ENCODE results near the gene NUDT9.
"Not testable (repeated sequence)": the region's sequence is repeated elsewhere in the genome, so short reads cannot be mapped to it uniquely, and the experiment has no call there.

Gene NUDT9

DNA sequence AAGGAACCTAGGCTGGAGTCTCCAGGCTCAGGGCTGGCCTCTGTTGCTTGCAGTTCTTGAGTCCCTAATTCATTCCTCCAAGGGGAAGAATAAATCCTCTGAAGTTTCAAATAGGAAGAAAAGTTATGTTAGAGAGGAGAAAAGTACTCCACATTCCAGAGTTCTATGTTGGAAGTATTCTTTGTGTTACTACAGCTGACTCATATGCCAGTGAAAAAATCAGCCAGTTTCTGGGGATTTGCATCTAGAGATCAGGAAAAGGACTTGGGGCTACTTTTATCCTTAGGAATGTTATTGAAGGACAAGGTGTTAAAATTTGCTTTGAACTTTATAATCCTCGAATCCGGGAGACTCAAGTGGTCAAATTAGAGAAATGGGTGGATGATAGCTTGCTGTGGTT lies 11.7 kb upstream of the NUDT9 start:
- H3K4me3 ChIP-seq (ENCODE audit: low read depth, low read length) = no peak overlapping the region
- TF ChIP-seq CTCF (IDR thresholded peaks at IDR 0.05; ENCODE audit: insufficient read depth, low read depth, low read length, missing control alignments) = no peak
- DNase-seq (ENCODE audit: low read depth) = no peak

DNA sequence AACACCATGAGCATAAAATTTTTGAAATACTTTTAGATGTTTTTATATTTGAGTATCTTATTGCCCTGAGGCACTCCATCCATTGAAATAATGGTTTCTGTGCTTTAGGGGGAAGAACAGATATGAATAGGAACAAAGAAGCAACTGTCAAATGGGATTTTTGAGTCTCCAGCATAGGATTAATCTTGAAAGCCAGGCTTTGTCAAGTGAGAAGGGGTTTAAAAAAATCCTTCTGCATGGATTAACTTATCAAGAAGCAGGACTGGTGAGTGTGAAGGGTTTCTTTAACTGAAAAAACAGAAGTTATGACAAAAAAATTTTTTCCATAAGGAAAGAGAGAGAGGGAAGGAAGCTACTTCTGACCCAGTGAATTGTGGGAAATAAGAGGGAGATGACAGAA lies 7.6 kb upstream of the NUDT9 start:
- no peak for TF ChIP-seq CTCF (IDR thresholded peaks at IDR 0.05; ENCODE audit: insufficient read depth, low read depth, low read length, missing control alignments)
- no peak overlapping the region for H3K4me3 ChIP-seq (ENCODE audit: low read depth, low read length)
- DNase-seq (ENCODE audit: low read depth) = no peak

- H3K4me3 ChIP-seq (ENCODE audit: low read depth, low read length) = no peak overlapping the region
- no peak for TF ChIP-seq CTCF (IDR thresholded peaks at IDR 0.05; ENCODE audit: insufficient read depth, low read depth, low read length, missing control alignments)
- no peak for DNase-seq (ENCODE audit: low read depth)
Measured at GRCh38 chr4:87416965-87417364, 5.4 kb upstream of the NUDT9 start.

GRCh38 chr4:87418410-87418809 lies 4.0 kb upstream of the NUDT9 start:
- DNase-seq (ENCODE audit: low read depth); H3K4me3 ChIP-seq (ENCODE audit: low read depth, low read length): not testable (repeated sequence)

- H3K4me3 ChIP-seq (ENCODE audit: low read depth, low read length) = no peak overlapping the region
- TF ChIP-seq CTCF (IDR thresholded peaks at IDR 0.05; ENCODE audit: insufficient read depth, low read depth, low read length, missing control alignments) = no peak
- no peak for DNase-seq (ENCODE audit: low read depth)
Measured at GRCh38 chr4:87419578-87420249, 2.7 kb upstream of the NUDT9 start.

- no peak for DNase-seq (ENCODE audit: low read depth)
- TF ChIP-seq CTCF (IDR thresholded peaks at IDR 0.05; ENCODE audit: insufficient read depth, low read depth, low read length, missing control alignments) = no peak
- no peak overlapping the region for H3K4me3 ChIP-seq (ENCODE audit: low read depth, low read length)
Measured at GRCh38 chr4:87420276-87420830, 2.0 kb upstream of the NUDT9 start.

- no peak for TF ChIP-seq CTCF (IDR thresholded peaks at IDR 0.05; ENCODE audit: insufficient read depth, low read depth, low read length, missing control alignments)
- peak; percentile 59 for DNase-seq (ENCODE audit: low read depth)
Measured at GRCh38 chr4:87423317-87424098, 1.1 kb downstream of the NUDT9 start.

DNA sequence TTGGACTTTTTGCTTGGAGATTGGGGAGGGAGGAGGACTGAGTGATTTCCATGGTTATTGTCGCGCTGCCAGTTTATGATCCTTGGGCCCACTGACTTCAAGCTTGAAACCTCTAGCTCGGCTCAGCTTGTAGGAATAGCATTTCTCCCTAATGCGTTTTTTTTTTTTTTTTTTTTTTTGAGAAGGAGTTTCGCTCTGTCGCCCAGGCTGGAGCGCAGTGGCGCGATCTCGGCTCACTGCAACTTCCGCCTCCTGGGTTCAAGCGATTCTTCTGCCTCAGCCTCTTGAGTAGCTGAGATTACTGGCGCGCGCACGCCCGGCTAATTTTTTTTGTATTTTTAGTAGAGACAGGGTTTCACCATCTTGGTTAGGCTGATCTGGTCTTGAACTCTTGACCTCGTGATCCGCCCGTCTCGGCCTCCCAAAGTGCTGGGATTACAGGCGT lies 1.7 kb downstream of the NUDT9 start:
- not testable (repeated sequence) for DNase-seq (ENCODE audit: low read depth)
- H3K4me3 ChIP-seq (ENCODE audit: low read depth, low read length) = peak overlapping the region; percentile 91

More at GRCh38 chr4:87423317-87424098, 1.1 kb downstream of the NUDT9 start:
- H3K4me3 ChIP-seq (ENCODE audit: low read depth, low read length) = peak overlapping the region; percentile 91

All from GM12865 (cell line).